K562 (cell line): Measurements from ENCODE around the gene KCNQ4. TPM values are rescaled to one million over a fixed set of nuclear protein-coding genes. Genes with fewer than 3 reads are reported as not detected.
A peak's percentile ranks its signal among the peaks of the same experiment; 100 is the strongest.

Source experiments
- ARID3B ChIP-seq: fragments of 250-450 bp; sonication (Bioruptor Pico); IDR thresholded peaks from 2 replicates; pipeline ENCODE4 v1.4.0; 2020; ENCODE audit warnings: borderline replicate concordance
- BDP1 ChIP-seq: IDR thresholded peaks from 3 replicates; pipeline ENCODE4 v1.6.1; 2011; ENCODE audit not compliant: insufficient read length, insufficient read depth
- BRCA1 ChIP-seq, 2 experiments: fragments of 450-650 bp in 1 of 2; sonication (generic) in 1 of 2; formaldehyde crosslinking in 1 of 2; IDR thresholded peaks; 2 replicates each; pipeline versions ENCODE4 v1.5.0 to v1.6.1; 2017 to 2020; ENCODE audit warnings: mild to moderate bottlenecking in 1 of 2, missing genetic modification reagents in 1 of 2
- CSDE1 ChIP-seq, 2 experiments: fragments of 450-650 bp; IDR thresholded peaks; 2 replicates each; pipeline ENCODE4 v1.6.1; 2016; ENCODE audit warnings: mild to moderate bottlenecking in 1 of 2
- FOXA3 ChIP-seq, 2 experiments: fragments of 450-650 bp in 1 of 2; sonication (generic) in 1 of 2; formaldehyde crosslinking; IDR thresholded peaks in 1 of 2; conservative IDR thresholded peaks in 1 of 2; 2 replicates each; pipeline versions ENCODE4 v1.4.0 to v1.8.0; 2020 to 2022; ENCODE audit warnings: mild to moderate bottlenecking in 2 of 2, missing genetic modification reagents in 1 of 2
- KAT2B ChIP-seq: IDR thresholded peaks from one replicate; pipeline ENCODE4 v1.6.1; 2012; ENCODE audit warnings: low read depth, mild to moderate bottlenecking, control low read depth, inconsistent platforms, low read length, moderate library complexity
- NFE2 ChIP-seq: IDR thresholded peaks from 2 replicates; pipeline ENCODE4 v1.6.1; 2014; ENCODE audit warnings: antibody characterized with exemption, low read depth
- NR2C2 ChIP-seq, 2 experiments: fragments of 200-800 bp in 1 of 2; sonication (Bioruptor generic) in 1 of 2; sonication (generic) in 1 of 2; formaldehyde crosslinking in 1 of 2; IDR thresholded peaks; 2 replicates each; pipeline versions ENCODE4 v1.6.1 to v1.8.0; 2016 to 2022; ENCODE audit warnings: mild to moderate bottlenecking in 1 of 2, missing compliant biosample characterization in 1 of 2, missing genetic modification characterization in 1 of 2, missing genetic modification reagents in 1 of 2
- RBM14 ChIP-seq: fragments of 200-400 bp; formaldehyde crosslinking; IDR thresholded peaks from 2 replicates; pipeline ENCODE4 v1.6.1; 2018; ENCODE audit warnings: low read depth, mild to moderate bottlenecking, low read length, moderate library complexity, borderline replicate concordance; ENCODE audit not compliant: insufficient read depth
- SAFB ChIP-seq: fragments of 200-400 bp; formaldehyde crosslinking; IDR thresholded peaks from 2 replicates; pipeline ENCODE4 v1.6.1; 2017; ENCODE audit warnings: low read depth, low read length, borderline replicate concordance
- STAT5B ChIP-seq: fragments of 250-450 bp; sonication (Bioruptor Pico); IDR thresholded peaks from 2 replicates; pipeline ENCODE4 v1.8.0; 2021; ENCODE audit warnings: mild to moderate bottlenecking, inconsistent platforms
- TEAD2 ChIP-seq: fragments of 450-650 bp; IDR thresholded peaks from 2 replicates; pipeline ENCODE4 v1.6.1; 2016; ENCODE audit warnings: missing genetic modification characterization, control low read depth, missing compliant biosample characterization
- TRIM24 ChIP-seq, 2 experiments: fragments of 450-650 bp; IDR thresholded peaks; 2 replicates each; pipeline ENCODE4 v1.6.1; 2016
- ZNF224 ChIP-seq: sonication (generic); formaldehyde crosslinking; IDR thresholded peaks from 2 replicates; pipeline ENCODE4 v1.8.0; 2022; ENCODE audit warnings: mild to moderate bottlenecking, missing genetic modification reagents
- ZNF24 ChIP-seq: fragments of 450-650 bp; IDR thresholded peaks from 2 replicates; pipeline ENCODE4 v1.6.1; 2016
- ZNF436 ChIP-seq: fragments of 250-450, 450-650 bp; sonication (Bioruptor Pico); formaldehyde crosslinking; IDR thresholded peaks from 2 replicates; pipeline ENCODE4 v1.7.0; 2020; ENCODE audit warnings: mild to moderate bottlenecking
- ZNF830 ChIP-seq: fragments of 250-450 bp; sonication (Bioruptor Pico); IDR thresholded peaks from 2 replicates; pipeline ENCODE4 v1.5.0; 2021; ENCODE audit warnings: mild to moderate bottlenecking
- polyA plus RNA-seq, 8 experiments: library from polyadenylated mRNA; depleted of rRNA in 4 of 8; stranded (reverse) in 5 of 8; unstranded in 3 of 8; fragments of >200 nt; fragmentation: Nextera tagmentation in 2 of 8; fragmentation: Illumina TruSeq in 1 of 8; extraction: Ambion mirVana in 2 of 8; extraction: Trizol in 1 of 8; gene quantifications; 2 replicates each; pipeline versions ENCODE4 v1.2.1 to v1.2.3, GENCODE V29; 2011 to 2014; ENCODE audit warnings: inconsistent platforms in 1 of 8, missing spikeins in 1 of 8
- total RNA-seq, 7 experiments: library from RNA; depleted of rRNA in 6 of 7; stranded (reverse); fragments of >200 nt in 6 of 7; fragmentation: Illumina TruSeq in 2 of 7; extraction: Trizol in 2 of 7; gene quantifications; 2 replicates each; pipeline versions ENCODE4 v1.2.1 to v1.2.3, GENCODE V29; 2011 to 2021; ENCODE audit warnings: low replicate concordance in 1 of 7
- TF ChIP-seq, protein P1 (sequence below), 3 experiments: fragments of 200-800 bp in 1 of 3; fragments of 250-450 bp in 1 of 3; fragments of 450-650 bp in 1 of 3; sonication (Bioruptor Pico) in 1 of 3; sonication (Bioruptor generic) in 1 of 3; formaldehyde crosslinking in 1 of 3; IDR thresholded peaks; 2 replicates each; pipeline versions ENCODE4 v1.6.1 to v1.8.0; 2016 to 2022; ENCODE audit warnings: mild to moderate bottlenecking in 2 of 3, missing genetic modification characterization in 2 of 3, missing compliant biosample characterization in 1 of 3, moderate library complexity in 1 of 3
- TF ChIP-seq, protein P2 (sequence below): fragments of 150-350 bp; conservative IDR thresholded peaks from 2 replicates; pipeline ENCODE4 v1.6.1; 2014; ENCODE audit warnings: low read length

KCNQ4 gene
- total and polyA plus RNA-seq, 9 of the 15 experiments (the other 6 are each of a cell fraction or from before 2014, with no cell fraction given), result 0.07 to 4.1 (median 0.79) TPM

- TF ChIP-seq, protein P1, sequence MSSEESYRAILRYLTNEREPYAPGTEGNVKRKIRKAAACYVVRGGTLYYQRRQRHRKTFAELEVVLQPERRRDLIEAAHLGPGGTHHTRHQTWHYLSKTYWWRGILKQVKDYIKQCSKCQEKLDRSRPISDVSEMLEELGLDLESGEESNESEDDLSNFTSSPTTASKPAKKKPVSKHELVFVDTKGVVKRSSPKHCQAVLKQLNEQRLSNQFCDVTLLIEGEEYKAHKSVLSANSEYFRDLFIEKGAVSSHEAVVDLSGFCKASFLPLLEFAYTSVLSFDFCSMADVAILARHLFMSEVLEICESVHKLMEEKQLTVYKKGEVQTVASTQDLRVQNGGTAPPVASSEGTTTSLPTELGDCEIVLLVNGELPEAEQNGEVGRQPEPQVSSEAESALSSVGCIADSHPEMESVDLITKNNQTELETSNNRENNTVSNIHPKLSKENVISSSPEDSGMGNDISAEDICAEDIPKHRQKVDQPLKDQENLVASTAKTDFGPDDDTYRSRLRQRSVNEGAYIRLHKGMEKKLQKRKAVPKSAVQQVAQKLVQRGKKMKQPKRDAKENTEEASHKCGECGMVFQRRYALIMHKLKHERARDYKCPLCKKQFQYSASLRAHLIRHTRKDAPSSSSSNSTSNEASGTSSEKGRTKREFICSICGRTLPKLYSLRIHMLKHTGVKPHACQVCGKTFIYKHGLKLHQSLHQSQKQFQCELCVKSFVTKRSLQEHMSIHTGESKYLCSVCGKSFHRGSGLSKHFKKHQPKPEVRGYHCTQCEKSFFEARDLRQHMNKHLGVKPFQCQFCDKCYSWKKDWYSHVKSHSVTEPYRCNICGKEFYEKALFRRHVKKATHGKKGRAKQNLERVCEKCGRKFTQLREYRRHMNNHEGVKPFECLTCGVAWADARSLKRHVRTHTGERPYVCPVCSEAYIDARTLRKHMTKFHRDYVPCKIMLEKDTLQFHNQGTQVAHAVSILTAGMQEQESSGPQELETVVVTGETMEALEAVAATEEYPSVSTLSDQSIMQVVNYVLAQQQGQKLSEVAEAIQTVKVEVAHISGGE (CRISPR knock-in tag; IDR thresholded peaks at IDR 0.05), result peak in 1 of 3 experiments; percentile 83; a peak in 2 of 6 replicates
- TF ChIP-seq ZNF24 (no peak), SAFB (no peak), NR2C2 (CRISPR knock-in tag; IDR thresholded peaks at IDR 0.05) (no peak), NR2C2 (tag; IDR thresholded peaks at IDR 0.05) (no peak), KAT2B (no peak), FOXA3 (CRISPR knock-in tag; conservative IDR thresholded peaks at IDR 0.05 in 1 of 2, IDR thresholded peaks at IDR 0.05 in 1 of 2) (no peak), BDP1 (no peak), ARID3B (CRISPR knock-in tag) (no peak), NFE2 (no peak), TEAD2 (tag) (no peak), CSDE1 (IDR thresholded peaks at IDR 0.05) (no peak; a peak in 1 of 4 replicates), RBM14 (no peak), TRIM24 (IDR thresholded peaks at IDR 0.05) (peak; percentile 93 to 94), ZNF830 (CRISPR knock-in tag) (no peak), ZNF224 (no peak), BRCA1 (IDR thresholded peaks at IDR 0.05) (no peak), BRCA1 (CRISPR knock-in tag; IDR thresholded peaks at IDR 0.05) (no peak), ZNF436 (no peak), STAT5B (CRISPR knock-in tag) (no peak)
- TF ChIP-seq, protein P2, sequence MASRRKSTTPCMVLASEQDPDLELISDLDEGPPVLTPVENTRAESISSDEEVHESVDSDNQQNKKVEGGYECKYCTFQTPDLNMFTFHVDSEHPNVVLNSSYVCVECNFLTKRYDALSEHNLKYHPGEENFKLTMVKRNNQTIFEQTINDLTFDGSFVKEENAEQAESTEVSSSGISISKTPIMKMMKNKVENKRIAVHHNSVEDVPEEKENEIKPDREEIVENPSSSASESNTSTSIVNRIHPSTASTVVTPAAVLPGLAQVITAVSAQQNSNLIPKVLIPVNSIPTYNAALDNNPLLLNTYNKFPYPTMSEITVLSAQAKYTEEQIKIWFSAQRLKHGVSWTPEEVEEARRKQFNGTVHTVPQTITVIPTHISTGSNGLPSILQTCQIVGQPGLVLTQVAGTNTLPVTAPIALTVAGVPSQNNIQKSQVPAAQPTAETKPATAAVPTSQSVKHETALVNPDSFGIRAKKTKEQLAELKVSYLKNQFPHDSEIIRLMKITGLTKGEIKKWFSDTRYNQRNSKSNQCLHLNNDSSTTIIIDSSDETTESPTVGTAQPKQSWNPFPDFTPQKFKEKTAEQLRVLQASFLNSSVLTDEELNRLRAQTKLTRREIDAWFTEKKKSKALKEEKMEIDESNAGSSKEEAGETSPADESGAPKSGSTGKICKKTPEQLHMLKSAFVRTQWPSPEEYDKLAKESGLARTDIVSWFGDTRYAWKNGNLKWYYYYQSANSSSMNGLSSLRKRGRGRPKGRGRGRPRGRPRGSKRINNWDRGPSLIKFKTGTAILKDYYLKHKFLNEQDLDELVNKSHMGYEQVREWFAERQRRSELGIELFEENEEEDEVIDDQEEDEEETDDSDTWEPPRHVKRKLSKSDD, result 0 out of 2 replicates have a peak, but pooled peaks have one; percentile 74
Measured at GRCh38 chr1:40820911-40821693, 37.5 kb downstream of the KCNQ4 start (continued).
